MM.1S (cell line): ENCODE results near the gene ACTN4.

Experiments used
- DNase-seq: peaks from one replicate; pipeline ENCODE4 v3.0.0-alpha.2; 2015
- H2AFZ ChIP-seq: fragments of 300-600 bp; sonication (generic); 2 replicates; pipeline ENCODE4 v1.6.0; 2016; ENCODE audit warnings: antibody characterized with exemption, low read length
- H3F3A ChIP-seq: fragments of 300-600 bp; sonication (generic); 2 replicates; pipeline ENCODE4 v1.6.1; 2016; ENCODE audit warnings: mild to moderate bottlenecking, antibody characterized with exemption, low read length, moderate library complexity, mixed read lengths; ENCODE audit not compliant: insufficient read depth
- H3K27ac ChIP-seq: fragments of 300-600 bp; sonication (generic); 2 replicates; pipeline ENCODE4 v1.5.1; 2016; ENCODE audit warnings: mild to moderate bottlenecking, low read length
- H3K27me3 ChIP-seq: fragments of 300-600 bp; sonication (generic); replicated peaks from 2 replicates; pipeline ENCODE4 v1.6.0; 2016; ENCODE audit warnings: low read length; ENCODE audit not compliant: insufficient read depth
- H3K36me3 ChIP-seq: fragments of 300-600 bp; sonication (generic); replicated peaks from 2 replicates; pipeline ENCODE4 v1.6.1; 2016; ENCODE audit warnings: mild to moderate bottlenecking, low read length, mixed read lengths; ENCODE audit not compliant: insufficient read depth
- H3K4me1 ChIP-seq: fragments of 300-600 bp; sonication (generic); 2 replicates; pipeline ENCODE4 v1.6.1; 2016; ENCODE audit warnings: low read length, mixed read lengths
- H3K4me2 ChIP-seq: fragments of 300-600 bp; sonication (generic); 2 replicates; pipeline ENCODE4 v1.6.0; 2016; ENCODE audit warnings: low read depth, low read length
- H3K4me3 ChIP-seq: fragments of 300-600 bp; sonication (generic); 2 replicates; pipeline ENCODE4 v1.5.1; 2016; ENCODE audit warnings: low read length, mixed read lengths
- H3K79me2 ChIP-seq: fragments of 300-600 bp; sonication (generic); 2 replicates; pipeline ENCODE4 v1.6.1; 2016; ENCODE audit warnings: mixed run types, low read length, mixed read lengths
- H3K9ac ChIP-seq: fragments of 300-600 bp; sonication (generic); 2 replicates; pipeline ENCODE4 v1.6.1; 2016; ENCODE audit warnings: low read length, mixed read lengths
- H3K9me2 ChIP-seq: fragments of 300-600 bp; sonication (generic); replicated peaks from 2 replicates; pipeline ENCODE4 v1.6.1; 2016; ENCODE audit warnings: mild to moderate bottlenecking, low read length, mixed read lengths; ENCODE audit not compliant: insufficient read depth
- H3K9me3 ChIP-seq: fragments of 300-600 bp; sonication (generic); replicated peaks from 2 replicates; pipeline ENCODE4 v1.6.1; 2016; ENCODE audit warnings: mild to moderate bottlenecking, low read length, mixed read lengths; ENCODE audit not compliant: insufficient read depth
- H4K20me1 ChIP-seq: fragments of 300-600 bp; sonication (generic); 2 replicates; pipeline ENCODE4 v1.6.1; 2016; ENCODE audit warnings: mild to moderate bottlenecking, low read length, moderate library complexity, mixed read lengths; ENCODE audit not compliant: insufficient read depth
- CTCF ChIP-seq: fragments of 300-600 bp; sonication (generic); IDR thresholded peaks from 2 replicates; pipeline ENCODE4 v1.5.1; 2016; ENCODE audit warnings: antibody characterized with exemption, low read length, mixed read lengths
- EZH2 ChIP-seq: fragments of 300-600 bp; sonication (generic); optimal IDR thresholded peaks from 2 replicates; pipeline ENCODE3; 2017; ENCODE audit warnings: low read depth, mild to moderate bottlenecking, antibody characterized with exemption, low read length, mixed read lengths
- EZH2phosphoT487 ChIP-seq: fragments of 300-600 bp; sonication (generic); IDR thresholded peaks from 2 replicates; pipeline ENCODE4 v1.6.1; 2018; ENCODE audit warnings: antibody characterized with exemption, low read length

Gene ACTN4

DNA sequence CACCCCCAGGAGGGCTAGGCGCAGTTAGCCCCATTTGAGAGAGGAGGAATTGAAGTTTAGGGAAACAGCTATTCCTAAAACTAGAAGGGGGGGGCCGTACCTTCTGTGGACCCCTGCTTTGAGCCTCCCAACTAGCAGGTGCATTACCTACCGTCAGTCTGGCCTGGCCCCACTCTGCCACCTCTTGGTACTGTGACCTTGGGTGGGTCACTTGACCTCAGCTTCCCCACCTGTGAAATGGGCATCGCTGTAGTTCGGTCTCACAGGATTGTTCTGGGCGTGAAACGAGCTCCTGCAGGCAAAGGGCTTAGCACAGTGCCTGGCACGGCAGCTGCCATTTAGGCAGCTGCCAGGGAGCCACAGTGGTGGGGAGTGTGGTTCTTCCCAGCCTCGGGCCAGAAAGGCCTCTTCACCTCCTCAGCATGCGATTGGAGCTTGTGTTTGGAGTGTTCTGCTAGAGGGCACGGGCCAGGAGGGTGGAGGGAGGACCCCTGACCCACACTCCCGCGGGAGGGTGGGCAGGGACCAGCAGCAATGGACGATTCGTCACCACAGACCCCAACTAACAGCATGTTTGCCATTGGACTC is 64.8 kb downstream of the ACTN4 start:
- Histone ChIP-seq H3K4me3 (no peak overlapping the region), H2AFZ (no peak overlapping the region), H3K9ac (no peak overlapping the region), H3K36me3 (no peaks in the 10 kb centered on the region), H3K79me2 (no peaks in the 10 kb centered on the region; the same call in 1 of the 2 replicates), H3F3A (no peaks in the 10 kb centered on the region), H3K9me2 (no peaks in the 10 kb centered on the region), H3K27ac (no peak overlapping the region), H3K4me1 (no peaks in the 10 kb centered on the region), H3K4me2 (no peak overlapping the region), H3K9me3 (no peaks in the 10 kb centered on the region), H3K27me3 (no peaks in the 10 kb centered on the region), H4K20me1 (no peaks in the 10 kb centered on the region)
- DNase-seq, result no peak
- no peak for TF ChIP-seq CTCF
- TF ChIP-seq EZH2phosphoT487, result no peak
- TF ChIP-seq EZH2, result no peak

- H3K27ac ChIP-seq, result no peak overlapping the region
- H3K9ac ChIP-seq, result no peak overlapping the region
- no peak overlapping the region for H2AFZ ChIP-seq
- TF ChIP-seq CTCF, result no peak
- H3K9me2 ChIP-seq, result no peaks in the 10 kb centered on the region
- H3K4me1 ChIP-seq, result no peaks in the 10 kb centered on the region
- H4K20me1 ChIP-seq, result no peaks in the 10 kb centered on the region
- no peak overlapping the region for H3K4me2 ChIP-seq
- no peak overlapping the region for H3K4me3 ChIP-seq
- no peak for DNase-seq
- no peaks in the 10 kb centered on the region for H3F3A ChIP-seq
- no peaks in the 10 kb centered on the region for H3K9me3 ChIP-seq
- no peaks in the 10 kb centered on the region for H3K36me3 ChIP-seq
- no peaks in the 10 kb centered on the region for H3K79me2 ChIP-seq
- H3K27me3 ChIP-seq, result no peaks in the 10 kb centered on the region
Measured at GRCh38 chr19:38713227-38713649, 65.8 kb downstream of the ACTN4 start.

DNA sequence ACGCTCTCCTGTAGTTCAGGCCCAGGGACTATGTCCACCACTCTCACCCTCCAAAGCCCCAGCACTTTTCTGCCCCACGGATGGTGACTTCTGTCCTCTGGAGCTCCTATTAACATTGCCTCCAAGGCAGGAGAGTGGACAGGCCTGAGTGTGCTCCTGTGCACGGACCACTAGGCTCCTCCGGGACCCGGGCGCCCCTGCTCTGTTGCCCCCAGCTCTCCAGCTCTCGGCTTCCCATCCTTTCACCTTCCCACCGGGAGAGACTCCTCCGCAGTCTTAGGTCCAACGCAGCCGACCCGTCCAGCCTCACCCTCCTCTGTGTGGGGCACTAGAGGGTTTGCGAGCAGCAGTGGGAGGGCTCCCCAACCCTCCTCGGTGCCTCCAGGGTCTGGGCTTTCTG is 66.4 kb downstream of the ACTN4 start:
- H4K20me1 ChIP-seq, result no peaks in the 10 kb centered on the region
- H3K27ac ChIP-seq, result no peak overlapping the region
- H2AFZ ChIP-seq, result no peak overlapping the region
- H3K27me3 ChIP-seq, result no peaks in the 10 kb centered on the region
- no peak overlapping the region for H3K4me2 ChIP-seq
- H3K9me2 ChIP-seq, result no peaks in the 10 kb centered on the region
- H3K36me3 ChIP-seq, result no peaks in the 10 kb centered on the region
- no peaks in the 10 kb centered on the region for H3F3A ChIP-seq
- DNase-seq, result no peak
- TF ChIP-seq EZH2phosphoT487 (no peak), CTCF (no peak), EZH2 (no peak)
- no peak overlapping the region for H3K4me3 ChIP-seq
- no peaks in the 10 kb centered on the region for H3K9me3 ChIP-seq
- no peaks in the 10 kb centered on the region for H3K79me2 ChIP-seq
- H3K9ac ChIP-seq, result no peak overlapping the region
- no peaks in the 10 kb centered on the region for H3K4me1 ChIP-seq
